ENCODE measurements around the gene LIMCH1. TPM values are rescaled to one million over a fixed set of nuclear protein-coding genes. Genes with fewer than 3 reads are reported as not detected.

LIMCH1 gene
- total and polyA plus RNA-seq, 7 donors = 14.2 to 279 (median 169) TPM

DNA sequence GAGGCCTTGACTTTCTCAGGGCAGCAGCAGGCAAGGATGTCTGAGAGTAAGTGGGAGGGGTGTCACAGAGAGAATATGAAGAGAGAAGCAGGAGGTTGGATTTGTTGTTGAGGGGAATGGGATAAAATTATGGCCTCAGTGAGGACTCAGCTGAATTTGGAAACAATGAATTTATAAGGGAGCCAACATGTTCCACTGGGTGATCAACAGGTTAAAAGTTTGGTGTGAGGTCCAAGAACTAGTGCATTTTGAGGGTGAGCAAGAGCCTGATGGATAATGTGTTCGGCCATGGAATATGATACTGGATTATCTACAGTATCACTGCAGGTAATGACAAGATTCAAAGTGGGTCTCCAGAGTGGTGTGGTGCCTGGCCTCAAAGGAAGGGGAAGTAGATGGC lies 33.5 kb downstream of the LIMCH1 start:
- ATAC-seq (no peak), DNase-seq (no peak)
- Histone ChIP-seq H3K9me3 (no peaks in the 10 kb centered on the region), H3K27me3 (ENCODE audit: insufficient read depth in 3 of 3, low read length in 2 of 3) (no peaks in the 10 kb centered on the region), H3K27ac (peak overlapping the region; percentile 73), H3K4me1 (peaks cover 77% of the 10 kb centered on the region), H3K36me3 (ENCODE audit: insufficient read depth in 1 of 2, low read depth in 1 of 2) (no peaks in the 10 kb centered on the region), H3K4me3 (no peak overlapping the region)
- 28 to 35% (median 33%) methylated on average over 1 of the region's 1 CpG for WGBS, 3 donors
- TF ChIP-seq, protein P1, sequence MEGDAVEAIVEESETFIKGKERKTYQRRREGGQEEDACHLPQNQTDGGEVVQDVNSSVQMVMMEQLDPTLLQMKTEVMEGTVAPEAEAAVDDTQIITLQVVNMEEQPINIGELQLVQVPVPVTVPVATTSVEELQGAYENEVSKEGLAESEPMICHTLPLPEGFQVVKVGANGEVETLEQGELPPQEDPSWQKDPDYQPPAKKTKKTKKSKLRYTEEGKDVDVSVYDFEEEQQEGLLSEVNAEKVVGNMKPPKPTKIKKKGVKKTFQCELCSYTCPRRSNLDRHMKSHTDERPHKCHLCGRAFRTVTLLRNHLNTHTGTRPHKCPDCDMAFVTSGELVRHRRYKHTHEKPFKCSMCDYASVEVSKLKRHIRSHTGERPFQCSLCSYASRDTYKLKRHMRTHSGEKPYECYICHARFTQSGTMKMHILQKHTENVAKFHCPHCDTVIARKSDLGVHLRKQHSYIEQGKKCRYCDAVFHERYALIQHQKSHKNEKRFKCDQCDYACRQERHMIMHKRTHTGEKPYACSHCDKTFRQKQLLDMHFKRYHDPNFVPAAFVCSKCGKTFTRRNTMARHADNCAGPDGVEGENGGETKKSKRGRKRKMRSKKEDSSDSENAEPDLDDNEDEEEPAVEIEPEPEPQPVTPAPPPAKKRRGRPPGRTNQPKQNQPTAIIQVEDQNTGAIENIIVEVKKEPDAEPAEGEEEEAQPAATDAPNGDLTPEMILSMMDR (IDR thresholded peaks at IDR 0.05) = no peak
- intact Hi-C loops (cut with DNase I) = no loop called here

DNA sequence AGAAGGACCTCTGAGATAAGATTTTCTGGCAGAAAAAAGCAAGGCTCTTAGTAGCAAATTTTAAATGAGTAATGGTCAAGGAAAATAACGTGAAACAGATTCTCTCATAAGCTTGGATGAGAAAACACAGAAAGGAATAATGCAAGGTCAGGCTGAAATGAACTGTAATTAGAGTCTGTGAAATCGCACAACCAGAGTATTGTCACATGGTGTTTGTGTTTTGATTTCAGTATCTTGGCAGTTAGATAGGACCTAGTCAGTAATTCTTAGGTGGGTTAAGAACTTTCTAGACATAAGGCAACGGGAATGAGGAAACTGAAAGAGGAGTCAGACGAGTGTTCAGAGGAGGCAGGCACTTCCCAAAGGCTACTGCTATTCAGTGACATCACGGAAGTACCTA lies 34.6 kb downstream of the LIMCH1 start:
- TF ChIP-seq, protein P1 (IDR thresholded peaks at IDR 0.05) = no peak
- DNase-seq (no peak), ATAC-seq (peak; percentile 23 to 63 (median 41))
- peak overlapping the region; percentile 73 for H3K27ac ChIP-seq
- no peaks in the 10 kb centered on the region for H3K36me3 ChIP-seq (ENCODE audit: insufficient read depth in 1 of 2, low read depth in 1 of 2)
- 9 to 24% (median 13%) methylated on average over 5 of the region's 5 CpGs for WGBS, 3 donors
- H3K4me3 ChIP-seq = peak overlapping the region; percentile 47
- H3K27me3 ChIP-seq (ENCODE audit: insufficient read depth in 3 of 3, low read length in 2 of 3) = no peaks in the 10 kb centered on the region
- intact Hi-C loops (cut with DNase I) = no loop called here
- H3K9me3 ChIP-seq = no peaks in the 10 kb centered on the region
- peaks cover 77% of the 10 kb centered on the region for H3K4me1 ChIP-seq

DNA sequence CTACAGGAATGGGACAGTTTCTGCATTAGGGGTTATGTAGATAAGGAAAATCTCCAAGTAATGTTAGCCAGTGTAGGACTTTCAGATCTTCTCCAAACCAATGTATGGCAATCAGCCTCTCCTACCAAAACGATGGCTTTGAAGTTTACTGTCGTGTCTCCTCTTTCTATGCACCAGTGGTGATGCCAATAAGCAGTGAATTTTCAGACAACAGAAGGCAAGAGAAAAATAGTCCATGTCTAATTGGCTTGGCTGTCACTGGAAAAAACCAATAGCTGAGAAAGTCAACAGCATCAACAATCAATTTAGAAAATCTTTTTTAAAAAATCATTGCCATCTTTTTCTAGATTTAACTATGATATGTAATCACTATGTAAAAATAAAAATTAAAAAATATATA lies 35.0 kb downstream of the LIMCH1 start:
- peak overlapping the region; percentile 47 for H3K4me3 ChIP-seq
- TF ChIP-seq, protein P1 (IDR thresholded peaks at IDR 0.05) = no peak

DNA sequence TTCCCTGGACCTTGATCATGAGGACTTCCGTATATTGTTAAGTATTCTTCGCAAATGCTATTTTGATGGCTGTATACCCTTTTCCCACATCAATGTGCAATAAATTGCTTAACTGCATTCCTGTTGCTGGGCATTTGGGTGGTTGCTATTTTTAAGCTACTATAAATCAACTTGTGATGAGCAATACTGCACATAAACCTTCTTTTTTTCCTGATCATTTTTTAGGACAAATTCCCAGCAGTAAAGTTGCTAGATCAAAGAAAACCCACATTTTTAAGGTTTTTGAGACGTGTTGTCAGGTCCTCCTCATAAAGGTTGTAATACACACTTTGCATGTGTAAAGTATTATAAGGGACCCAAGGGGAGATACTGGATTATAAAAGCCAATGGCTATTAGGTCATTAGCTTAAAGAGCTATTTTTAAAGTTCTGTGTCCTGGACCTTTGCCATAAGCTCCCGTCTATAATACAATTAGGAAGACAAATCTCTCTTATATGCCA lies 35.6 kb downstream of the LIMCH1 start:
- H3K27me3 ChIP-seq (ENCODE audit: insufficient read depth in 3 of 3, low read length in 2 of 3) = no peaks in the 10 kb centered on the region
- H3K4me1 ChIP-seq = peaks cover 68% of the 10 kb centered on the region
- no peaks in the 10 kb centered on the region for H3K36me3 ChIP-seq (ENCODE audit: insufficient read depth in 1 of 2, low read depth in 1 of 2)
- no peaks in the 10 kb centered on the region for H3K9me3 ChIP-seq
- 31 to 40% (median 35%) methylated on average over 4 of the region's 4 CpGs for WGBS, 3 donors
- H3K4me3 ChIP-seq = no peak overlapping the region
- ATAC-seq (peak in 1 of 4 donors; percentile 35), DNase-seq (no peak)
- intact Hi-C loops (cut with DNase I) = no loop called here
- H3K27ac ChIP-seq = peak overlapping the region; percentile 32
- TF ChIP-seq, protein P1 (IDR thresholded peaks at IDR 0.05) = no peak

More for the DNA sequence above, 35.0 kb downstream of the LIMCH1 start:
- Histone ChIP-seq H3K27ac (peak overlapping the region; percentile 73), H3K4me1 (peaks cover 74% of the 10 kb centered on the region), H3K36me3 (ENCODE audit: insufficient read depth in 1 of 2, low read depth in 1 of 2) (no peaks in the 10 kb centered on the region), H3K27me3 (ENCODE audit: insufficient read depth in 3 of 3, low read length in 2 of 3) (no peaks in the 10 kb centered on the region), H3K9me3 (no peaks in the 10 kb centered on the region)
- intact Hi-C loops (cut with DNase I) = no loop called here
- ATAC-seq (no peak), DNase-seq (no peak)
- WGBS, 3 donors = 16 to 28% (median 24%) methylated on average over 2 of the region's 2 CpGs

DNA sequence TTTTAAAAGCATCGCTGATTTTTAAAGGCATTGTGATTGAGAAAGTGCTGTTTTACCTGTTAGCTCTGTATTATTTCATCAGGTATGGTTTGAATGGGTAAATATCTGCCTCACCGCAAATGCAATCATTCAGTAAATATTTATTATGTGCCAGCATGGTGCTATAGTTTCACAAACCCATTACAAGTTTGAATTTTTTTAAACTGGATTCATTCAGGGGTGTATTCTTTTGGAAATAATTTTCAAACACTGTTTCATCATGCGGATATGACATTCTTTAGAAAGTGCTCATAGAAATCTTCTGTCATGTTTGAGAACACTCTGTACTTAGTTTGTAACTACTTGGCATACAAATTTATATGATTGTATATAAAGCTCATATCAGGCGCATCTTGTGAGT lies 37.2 kb downstream of the LIMCH1 start:
- no peaks in the 10 kb centered on the region for H3K9me3 ChIP-seq
- 72 to 91% (median 84%) methylated on average over 4 of the region's 4 CpGs for WGBS, 3 donors
- H3K27ac ChIP-seq = peak overlapping the region; percentile 15
- no peak overlapping the region for H3K4me3 ChIP-seq
- H3K36me3 ChIP-seq (ENCODE audit: insufficient read depth in 1 of 2, low read depth in 1 of 2) = no peaks in the 10 kb centered on the region
- peaks cover 68% of the 10 kb centered on the region for H3K4me1 ChIP-seq
- DNase-seq = no peak
- no peaks in the 10 kb centered on the region for H3K27me3 ChIP-seq (ENCODE audit: insufficient read depth in 3 of 3, low read length in 2 of 3)
- peak in 2 of 4 donors; percentile 50 to 61 for ATAC-seq
- TF ChIP-seq, protein P1 (IDR thresholded peaks at IDR 0.05) = no peak
- intact Hi-C loops (cut with DNase I) = no loop called here

Data from psoas muscle (tissue), 8 donors.